AG04450 (cell line): ENCODE data around the gene CPLANE2. TPM values are rescaled to one million over a fixed set of nuclear protein-coding genes. Genes with fewer than 3 reads are reported as not detected.

Experiments
- CTCF ChIA-PET: fragments of 300-600, 350-600 bp; formaldehyde crosslinking; extraction: SDS; loops from one replicate; lab custom pipeline; 2022; ENCODE audit warnings: antibody characterized with exemption, inconsistent platforms; lab: Charles Lee
- POLR2A ChIA-PET: fragments of 350-600 bp; formaldehyde crosslinking; extraction: SDS; loops from one replicate; lab custom pipeline; 2021; ENCODE audit warnings: antibody characterized with exemption, inconsistent platforms; lab: Yijun Ruan, JAX
- DNase-seq: peaks from one replicate; pipeline ENCODE4 v3.0.0-alpha.2; 2011; ENCODE audit warnings: low read depth, low spot score
- H3K27ac ChIP-seq: one replicate; pipeline ENCODE4 v1.5.1; 2012; ENCODE audit warnings: low read depth, low read length, control low read depth
- H3K27me3 ChIP-seq: one replicate; pipeline ENCODE4 v1.6.0; 2012; ENCODE audit warnings: low read length; ENCODE audit not compliant: control insufficient read depth, insufficient read depth
- H3K4me3 ChIP-seq: 2 replicates; pipeline ENCODE4 v1.5.1; 2011; ENCODE audit warnings: mild to moderate bottlenecking, low read depth, low read length, control low read depth
- H3K9me3 ChIP-seq: 2 replicates; pipeline ENCODE4 v1.5.1; 2012; ENCODE audit warnings: low read length; ENCODE audit not compliant: control insufficient read depth, insufficient read depth
- polyA plus RNA-seq: library from polyadenylated mRNA; depleted of rRNA; stranded (reverse); fragments of >200 nt; gene quantifications from 2 replicates; pipeline ENCODE4 v1.2.3, GENCODE V29; 2011
- TF ChIP-seq, protein P1 (sequence below): IDR thresholded peaks from 2 replicates; pipeline ENCODE4 v1.5.1; 2011; ENCODE audit warnings: low read depth, low read length, control low read depth, inconsistent platforms

The CPLANE2 gene
- polyA plus RNA-seq, 1 experiment = 3.6 TPM

DNA sequence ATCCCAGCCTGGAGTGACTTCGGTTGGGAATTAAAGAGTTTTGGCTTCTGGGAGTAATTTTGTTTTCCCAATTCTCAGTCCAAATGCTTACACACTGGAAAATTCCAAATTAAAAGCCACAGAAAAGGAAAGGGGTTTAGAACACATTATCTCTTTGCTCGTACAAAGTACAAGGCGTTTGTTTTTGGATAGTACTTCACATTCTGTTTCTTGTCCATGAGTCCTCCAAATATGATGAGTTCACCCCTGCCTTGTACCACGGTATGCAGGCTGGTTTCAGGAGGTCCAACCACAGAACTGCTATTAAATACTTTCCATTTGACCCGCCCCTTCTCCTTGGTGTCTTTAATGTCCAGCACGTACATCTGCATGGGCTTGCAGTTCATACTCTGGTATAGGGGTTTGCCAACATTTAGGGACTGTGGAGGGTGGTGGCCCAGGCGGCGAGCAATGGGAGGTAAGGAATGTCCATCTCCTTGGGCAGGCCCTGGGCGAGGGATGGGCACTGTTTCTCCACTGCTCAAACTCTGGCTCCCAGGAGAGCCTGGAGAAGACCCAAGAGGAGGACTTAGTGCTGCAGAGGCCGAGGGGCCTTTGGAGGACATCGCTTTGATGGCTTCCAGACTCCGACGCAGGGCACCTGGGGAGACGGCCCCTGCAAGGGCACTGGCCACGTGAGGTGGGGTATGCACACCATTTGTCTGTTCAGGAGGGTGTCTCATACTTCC, 13.7 kb upstream of the CPLANE2 start:
- Histone ChIP-seq H3K27me3 (no peaks in the 10 kb centered on the region), H3K4me3 (no peak overlapping the region), H3K27ac (no peak overlapping the region), H3K9me3 (no peaks in the 10 kb centered on the region)
- CTCF ChIA-PET = no interaction called here
- no peak for DNase-seq
- POLR2A ChIA-PET = no interaction called here
- TF ChIP-seq, protein P1, sequence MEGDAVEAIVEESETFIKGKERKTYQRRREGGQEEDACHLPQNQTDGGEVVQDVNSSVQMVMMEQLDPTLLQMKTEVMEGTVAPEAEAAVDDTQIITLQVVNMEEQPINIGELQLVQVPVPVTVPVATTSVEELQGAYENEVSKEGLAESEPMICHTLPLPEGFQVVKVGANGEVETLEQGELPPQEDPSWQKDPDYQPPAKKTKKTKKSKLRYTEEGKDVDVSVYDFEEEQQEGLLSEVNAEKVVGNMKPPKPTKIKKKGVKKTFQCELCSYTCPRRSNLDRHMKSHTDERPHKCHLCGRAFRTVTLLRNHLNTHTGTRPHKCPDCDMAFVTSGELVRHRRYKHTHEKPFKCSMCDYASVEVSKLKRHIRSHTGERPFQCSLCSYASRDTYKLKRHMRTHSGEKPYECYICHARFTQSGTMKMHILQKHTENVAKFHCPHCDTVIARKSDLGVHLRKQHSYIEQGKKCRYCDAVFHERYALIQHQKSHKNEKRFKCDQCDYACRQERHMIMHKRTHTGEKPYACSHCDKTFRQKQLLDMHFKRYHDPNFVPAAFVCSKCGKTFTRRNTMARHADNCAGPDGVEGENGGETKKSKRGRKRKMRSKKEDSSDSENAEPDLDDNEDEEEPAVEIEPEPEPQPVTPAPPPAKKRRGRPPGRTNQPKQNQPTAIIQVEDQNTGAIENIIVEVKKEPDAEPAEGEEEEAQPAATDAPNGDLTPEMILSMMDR = no peak

DNA sequence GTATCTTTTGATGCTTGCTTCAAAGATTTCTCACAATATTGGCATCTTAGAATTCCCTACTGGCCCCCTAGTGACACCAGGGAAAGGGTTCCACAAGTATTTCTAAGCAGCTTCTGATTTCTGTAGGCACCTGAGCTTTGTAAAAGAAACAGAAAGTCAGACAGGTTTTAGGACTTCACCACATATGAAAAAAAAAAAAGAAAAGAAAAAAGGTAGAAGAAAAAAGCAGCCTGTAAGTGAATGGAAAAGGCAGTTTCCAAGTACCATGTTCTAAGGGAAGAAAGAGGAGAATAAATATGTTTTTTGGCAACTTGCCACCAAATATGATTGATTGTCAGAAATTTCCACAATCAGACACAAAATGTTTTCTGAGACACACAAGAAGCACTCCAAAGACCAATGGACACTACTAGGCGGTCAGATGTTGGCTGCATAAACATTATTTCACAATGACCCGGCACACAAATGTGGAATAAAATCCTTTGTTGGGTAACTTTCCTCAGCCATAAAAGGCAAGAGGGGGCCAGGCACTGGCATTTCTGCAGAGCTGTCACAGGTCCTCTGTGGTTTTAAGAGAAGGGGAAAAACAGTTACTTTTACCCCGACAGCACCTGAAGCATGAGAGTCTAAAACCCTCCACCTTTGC, 12.7 kb upstream of the CPLANE2 start:
- no peak for DNase-seq
- no peaks in the 10 kb centered on the region for H3K27me3 ChIP-seq
- no peak overlapping the region for H3K27ac ChIP-seq
- no peak overlapping the region for H3K4me3 ChIP-seq
- ChIA-PET CTCF (no interaction called here), POLR2A (no interaction called here)
- TF ChIP-seq, protein P1 = no peak
- no peaks in the 10 kb centered on the region for H3K9me3 ChIP-seq

DNA sequence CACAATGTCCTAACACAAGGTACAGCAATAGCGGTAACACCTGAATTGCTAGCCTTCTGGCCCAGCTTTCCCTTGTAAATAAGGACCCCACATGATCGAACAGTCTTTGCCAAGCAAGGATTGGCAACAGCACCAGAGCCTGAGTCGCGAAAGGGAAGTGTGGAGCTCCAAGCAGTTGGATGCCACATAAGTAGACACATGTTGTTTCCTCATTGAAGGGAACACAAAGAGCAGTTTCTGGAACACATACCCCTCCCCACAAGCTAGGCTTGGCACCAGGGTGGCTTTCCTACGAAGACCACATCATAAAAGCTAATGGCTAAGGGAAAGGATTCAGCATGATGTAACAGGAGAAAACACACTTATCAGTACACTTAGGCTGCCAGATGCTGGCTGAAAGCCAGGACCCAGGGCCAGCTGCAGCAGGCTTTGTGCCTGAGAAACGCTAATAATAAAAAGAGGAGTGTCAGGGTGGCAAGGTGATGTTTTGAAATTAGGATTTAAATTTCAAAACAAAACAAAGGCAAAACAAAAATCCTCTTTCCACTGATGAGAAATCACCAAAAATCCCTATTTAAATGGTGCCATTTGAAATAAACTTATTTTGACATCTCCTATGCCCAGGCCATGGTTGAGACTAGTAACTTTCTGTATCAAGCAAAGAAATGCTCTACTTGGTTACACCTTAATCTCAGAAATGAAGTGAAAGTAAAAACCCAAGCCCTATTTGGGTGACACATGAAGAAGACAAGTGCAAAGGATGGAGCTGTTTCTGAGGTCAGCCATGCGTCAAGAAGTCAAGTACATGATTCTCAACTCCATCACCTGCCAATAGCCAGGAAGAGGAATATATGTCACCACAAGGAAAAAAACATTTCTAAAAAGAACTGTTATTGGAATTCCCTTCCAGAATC, 11.9 kb upstream of the CPLANE2 start:
- TF ChIP-seq, protein P1 = no peak
- CTCF ChIA-PET = interaction anchor here (1.5 to 2.1 kb wide), 2 partner anchors 104 to 115 kb away, joined by 7 to 8 read pairs; partner anchors contain the start of gene FBXO42
- peak; percentile 58 for DNase-seq
- POLR2A ChIA-PET = interaction anchor here (0.6 to 1.2 kb wide), 2 partner anchors 12 to 114 kb away, joined by 3 to 4 read pairs; no protein-coding TSS in a partner anchor
- H3K27me3 ChIP-seq = no peaks in the 10 kb centered on the region
- H3K9me3 ChIP-seq = no peaks in the 10 kb centered on the region
- H3K27ac ChIP-seq = peak overlapping the region; percentile 58
- no peak overlapping the region for H3K4me3 ChIP-seq

DNA sequence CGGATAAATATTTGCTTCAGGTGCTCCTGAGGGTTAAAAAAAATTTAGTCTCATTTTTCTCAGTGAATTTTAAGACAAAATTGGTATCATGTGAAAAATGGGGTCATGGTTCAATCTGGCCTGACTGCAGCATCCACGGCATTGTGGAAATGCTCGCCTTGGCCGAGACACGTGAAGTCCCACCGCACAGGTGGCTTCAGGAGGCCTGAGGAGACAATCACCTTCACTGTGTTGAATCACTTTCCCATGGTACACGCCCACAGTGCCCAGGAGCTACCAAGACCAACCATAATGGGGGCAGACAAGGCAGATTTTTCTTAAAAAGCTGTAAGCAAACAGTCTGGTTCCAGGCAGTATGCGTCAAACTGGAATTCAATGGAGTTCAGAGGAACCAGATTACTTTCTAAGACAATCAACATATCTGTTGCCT, 11.0 kb upstream of the CPLANE2 start:
- TF ChIP-seq, protein P1 = no peak
- DNase-seq = no peak
- Histone ChIP-seq H3K27ac (no peak overlapping the region), H3K4me3 (no peak overlapping the region), H3K27me3 (no peaks in the 10 kb centered on the region), H3K9me3 (no peaks in the 10 kb centered on the region)
- POLR2A ChIA-PET = interaction anchor here (1.2 kb wide), 1 partner anchor 13 kb away, joined by 3 read pairs; no protein-coding TSS in a partner anchor
- CTCF ChIA-PET = interaction anchor here (1.1 to 2.1 kb wide), 4 partner anchors 9 to 166 kb away, joined by 3 to 8 read pairs (median 6); partner anchors contain the start of gene FBXO42
